ENCODE data around the gene CLMP.
A peak's percentile ranks its signal among the peaks of the same experiment; 100 is the strongest.

The CLMP gene

GRCh38 chr11:123051146-123051545 lies 143.9 kb downstream of the CLMP start:
- H3K9me3 ChIP-seq (ENCODE audit: control insufficient read depth, low read length) = no peaks in the 10 kb centered on the region
- no peak overlapping the region for H3K4me3 ChIP-seq (ENCODE audit: low read length)
- H3K4me1 ChIP-seq (ENCODE audit: control insufficient read depth, insufficient read depth, low read length) = peaks cover 7% of the 10 kb centered on the region
- peaks cover 19% of the 10 kb centered on the region for H3K36me3 ChIP-seq (ENCODE audit: control insufficient read depth, insufficient read depth, low read length, severe bottlenecking)
- DNase-seq (ENCODE audit: low read depth) = no peak
- no peak overlapping the region for H3K9ac ChIP-seq (ENCODE audit: low read length)
- H3K27me3 ChIP-seq (replicated peaks; ENCODE audit: control insufficient read depth, insufficient read depth, low read length) = no peaks in the 10 kb centered on the region

DNA sequence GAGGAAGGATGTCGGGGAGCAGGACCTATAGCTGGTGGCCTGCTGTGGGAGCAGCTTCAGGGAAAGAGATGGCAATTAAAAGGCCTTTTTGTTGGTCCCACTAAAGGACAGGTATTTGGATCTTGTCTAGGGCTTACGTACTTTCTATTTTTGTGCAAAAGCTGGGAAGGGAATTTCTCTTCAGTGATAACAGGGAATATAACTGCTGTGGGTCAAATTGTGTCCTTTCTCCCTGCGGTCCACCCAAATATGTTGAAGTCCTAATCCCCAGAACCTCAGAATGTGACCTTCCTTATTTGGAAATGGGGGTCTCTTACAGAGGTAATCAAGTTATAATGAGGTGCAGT lies 147.1 kb downstream of the CLMP start:
- Histone ChIP-seq H3K27me3 (replicated peaks; ENCODE audit: control insufficient read depth, insufficient read depth, low read length) (no peaks in the 10 kb centered on the region), H3K4me3 (ENCODE audit: low read length) (no peak overlapping the region), H3K36me3 (ENCODE audit: control insufficient read depth, insufficient read depth, low read length, severe bottlenecking) (no peaks in the 10 kb centered on the region), H3K9me3 (ENCODE audit: control insufficient read depth, low read length) (no peaks in the 10 kb centered on the region), H3K9ac (ENCODE audit: low read length) (no peak overlapping the region), H3K4me1 (ENCODE audit: control insufficient read depth, insufficient read depth, low read length) (peaks cover 7% of the 10 kb centered on the region)
- DNase-seq (ENCODE audit: low read depth) = no peak

DNA sequence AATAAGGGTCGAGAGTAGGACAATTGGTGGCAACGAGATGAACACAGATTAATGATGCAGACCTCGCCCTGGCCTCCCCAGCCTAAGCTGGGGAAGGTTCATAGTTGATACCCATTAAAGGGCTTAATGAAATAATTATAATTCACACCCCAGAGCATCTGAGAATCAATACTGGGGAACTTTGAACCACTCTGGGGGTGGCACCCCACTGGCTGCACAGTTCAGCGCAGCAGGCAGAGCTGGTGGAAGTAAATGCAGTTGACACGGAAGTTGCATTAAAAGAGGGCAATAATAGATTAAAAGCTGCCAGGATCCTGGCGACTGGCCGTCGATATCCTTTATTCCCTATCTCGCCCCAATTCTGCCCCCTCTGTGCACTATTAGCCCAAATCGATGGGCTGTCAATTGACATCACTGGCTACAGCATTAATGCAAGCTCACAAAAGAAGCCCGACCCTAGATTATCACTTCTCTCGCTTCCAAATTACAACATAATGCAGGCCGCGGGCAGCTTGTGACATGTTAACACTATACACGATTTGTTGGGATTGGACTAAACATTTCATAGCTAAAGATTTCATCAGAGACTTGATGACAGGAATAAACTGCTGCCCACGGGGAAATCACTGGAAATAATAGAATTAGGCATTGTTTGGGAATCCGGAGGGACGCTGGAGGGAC lies 147.6 kb downstream of the CLMP start:
- DNase-seq (ENCODE audit: low read depth) = no peak

DNA sequence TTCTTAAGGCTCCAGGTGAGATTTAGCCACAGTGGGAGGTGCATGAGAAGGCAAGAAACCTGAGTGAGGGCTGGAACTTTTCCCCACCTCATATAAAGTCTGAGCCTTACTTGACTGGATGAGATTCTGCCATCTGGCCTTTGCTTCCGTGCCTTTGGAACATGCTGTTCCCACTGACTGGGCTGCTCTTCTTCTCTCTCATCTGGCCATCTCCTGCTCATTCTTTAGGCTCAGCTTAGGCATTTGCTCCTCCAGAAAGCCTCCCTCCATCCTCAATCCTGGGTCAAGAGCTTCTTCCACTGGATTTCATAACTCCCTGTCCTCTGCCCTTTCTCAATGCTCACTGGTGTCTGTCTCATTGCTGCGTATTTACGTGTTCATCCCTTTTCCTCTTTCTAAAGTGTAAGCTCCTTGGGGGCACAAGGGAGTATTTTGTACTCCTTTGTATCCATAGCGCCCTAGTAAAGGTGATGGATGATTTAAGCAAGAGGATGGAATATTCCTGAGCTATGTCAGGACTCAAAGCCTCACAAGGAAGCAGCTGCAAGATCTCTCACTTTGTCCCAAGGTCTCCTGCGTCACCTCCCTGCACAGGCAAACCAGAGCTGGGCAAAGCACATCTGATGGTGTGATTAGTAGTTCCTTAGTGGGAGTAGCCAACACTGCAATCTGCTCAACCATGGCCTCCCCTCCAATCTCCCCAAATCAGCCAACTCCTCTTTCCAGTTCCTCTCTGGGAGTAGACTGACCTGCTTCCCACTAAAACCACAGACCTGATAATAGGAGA lies 148.4 kb downstream of the CLMP start:
- Histone ChIP-seq H3K27me3 (replicated peaks; ENCODE audit: control insufficient read depth, insufficient read depth, low read length) (no peaks in the 10 kb centered on the region), H3K4me1 (ENCODE audit: control insufficient read depth, insufficient read depth, low read length) (peaks cover 7% of the 10 kb centered on the region), H3K9me3 (ENCODE audit: control insufficient read depth, low read length) (no peaks in the 10 kb centered on the region), H3K4me3 (ENCODE audit: low read length) (no peak overlapping the region), H3K9ac (ENCODE audit: low read length) (no peak overlapping the region), H3K36me3 (ENCODE audit: control insufficient read depth, insufficient read depth, low read length, severe bottlenecking) (no peaks in the 10 kb centered on the region)
- DNase-seq (ENCODE audit: low read depth) = no peak

More for the DNA sequence above, 147.6 kb downstream of the CLMP start:
- Histone ChIP-seq H3K9me3 (ENCODE audit: control insufficient read depth, low read length) (no peaks in the 10 kb centered on the region), H3K9ac (ENCODE audit: low read length) (no peak overlapping the region), H3K27me3 (replicated peaks; ENCODE audit: control insufficient read depth, insufficient read depth, low read length) (no peaks in the 10 kb centered on the region), H3K4me1 (ENCODE audit: control insufficient read depth, insufficient read depth, low read length) (peaks cover 7% of the 10 kb centered on the region), H3K4me3 (ENCODE audit: low read length) (no peak overlapping the region), H3K36me3 (ENCODE audit: control insufficient read depth, insufficient read depth, low read length, severe bottlenecking) (no peaks in the 10 kb centered on the region)

GRCh38 chr11:123045101-123045500 lies 149.9 kb downstream of the CLMP start:
- Histone ChIP-seq H3K9ac (ENCODE audit: low read length) (no peak overlapping the region), H3K9me3 (ENCODE audit: control insufficient read depth, low read length) (no peaks in the 10 kb centered on the region), H3K4me1 (ENCODE audit: control insufficient read depth, insufficient read depth, low read length) (peaks cover 7% of the 10 kb centered on the region), H3K36me3 (ENCODE audit: control insufficient read depth, insufficient read depth, low read length, severe bottlenecking) (no peaks in the 10 kb centered on the region), H3K4me3 (ENCODE audit: low read length) (no peak overlapping the region), H3K27me3 (replicated peaks; ENCODE audit: control insufficient read depth, insufficient read depth, low read length) (no peaks in the 10 kb centered on the region)
- no peak for DNase-seq (ENCODE audit: low read depth)

GRCh38 chr11:123041185-123041584 lies 153.9 kb downstream of the CLMP start:
- Histone ChIP-seq H3K27me3 (replicated peaks; ENCODE audit: control insufficient read depth, insufficient read depth, low read length) (no peaks in the 10 kb centered on the region), H3K4me3 (ENCODE audit: low read length) (no peak overlapping the region), H3K36me3 (ENCODE audit: control insufficient read depth, insufficient read depth, low read length, severe bottlenecking) (no peaks in the 10 kb centered on the region), H3K4me1 (ENCODE audit: control insufficient read depth, insufficient read depth, low read length) (no peaks in the 10 kb centered on the region), H3K9me3 (ENCODE audit: control insufficient read depth, low read length) (no peaks in the 10 kb centered on the region), H3K9ac (ENCODE audit: low read length) (no peak overlapping the region)
- DNase-seq (ENCODE audit: low read depth) = no peak

- H3K4me1 ChIP-seq (ENCODE audit: control insufficient read depth, insufficient read depth, low read length) = no peaks in the 10 kb centered on the region
- no peaks in the 10 kb centered on the region for H3K9me3 ChIP-seq (ENCODE audit: control insufficient read depth, low read length)
- DNase-seq (ENCODE audit: low read depth) = no peak
- H3K27me3 ChIP-seq (replicated peaks; ENCODE audit: control insufficient read depth, insufficient read depth, low read length) = no peaks in the 10 kb centered on the region
- H3K36me3 ChIP-seq (ENCODE audit: control insufficient read depth, insufficient read depth, low read length, severe bottlenecking) = no peaks in the 10 kb centered on the region
- H3K4me3 ChIP-seq (ENCODE audit: low read length) = no peak overlapping the region
- no peak overlapping the region for H3K9ac ChIP-seq (ENCODE audit: low read length)
These were observed 155.0 kb downstream of the CLMP start for GRCh38 chr11:123040111-123040432.

DNA sequence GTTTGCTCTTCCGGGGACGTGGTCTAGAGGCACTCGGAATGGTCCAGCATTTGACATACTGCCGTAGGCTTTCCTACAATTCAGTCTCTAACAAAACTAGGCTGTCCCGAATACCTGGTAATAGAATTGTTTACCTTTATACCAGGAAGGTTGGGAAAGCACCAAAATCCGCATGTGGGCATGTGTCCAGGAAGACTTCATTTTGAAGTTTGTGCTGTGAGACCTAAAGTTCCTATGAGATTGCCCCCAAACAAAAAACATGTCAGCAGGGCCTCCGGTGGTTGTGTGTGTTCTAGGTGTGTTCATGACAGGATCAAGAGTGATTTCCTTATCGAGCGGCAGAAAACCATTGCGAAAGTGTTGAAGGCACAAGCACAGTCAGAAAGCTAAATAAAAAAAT lies 159.2 kb downstream of the CLMP start:
- no peaks in the 10 kb centered on the region for H3K4me1 ChIP-seq (ENCODE audit: control insufficient read depth, insufficient read depth, low read length)
- H3K4me3 ChIP-seq (ENCODE audit: low read length) = no peak overlapping the region
- no peak for DNase-seq (ENCODE audit: low read depth)
- no peak overlapping the region for H3K9ac ChIP-seq (ENCODE audit: low read length)
- no peaks in the 10 kb centered on the region for H3K27me3 ChIP-seq (replicated peaks; ENCODE audit: control insufficient read depth, insufficient read depth, low read length)
- no peaks in the 10 kb centered on the region for H3K36me3 ChIP-seq (ENCODE audit: control insufficient read depth, insufficient read depth, low read length, severe bottlenecking)
- no peaks in the 10 kb centered on the region for H3K9me3 ChIP-seq (ENCODE audit: control insufficient read depth, low read length)

GRCh38 chr11:123034597-123034996 lies 160.5 kb downstream of the CLMP start:
- no peak for DNase-seq (ENCODE audit: low read depth)
- Histone ChIP-seq H3K4me3 (ENCODE audit: low read length) (no peak overlapping the region), H3K27me3 (replicated peaks; ENCODE audit: control insufficient read depth, insufficient read depth, low read length) (no peaks in the 10 kb centered on the region), H3K9ac (ENCODE audit: low read length) (no peak overlapping the region), H3K9me3 (ENCODE audit: control insufficient read depth, low read length) (no peaks in the 10 kb centered on the region), H3K36me3 (ENCODE audit: control insufficient read depth, insufficient read depth, low read length, severe bottlenecking) (no peaks in the 10 kb centered on the region), H3K4me1 (ENCODE audit: control insufficient read depth, insufficient read depth, low read length) (no peaks in the 10 kb centered on the region)

DNA sequence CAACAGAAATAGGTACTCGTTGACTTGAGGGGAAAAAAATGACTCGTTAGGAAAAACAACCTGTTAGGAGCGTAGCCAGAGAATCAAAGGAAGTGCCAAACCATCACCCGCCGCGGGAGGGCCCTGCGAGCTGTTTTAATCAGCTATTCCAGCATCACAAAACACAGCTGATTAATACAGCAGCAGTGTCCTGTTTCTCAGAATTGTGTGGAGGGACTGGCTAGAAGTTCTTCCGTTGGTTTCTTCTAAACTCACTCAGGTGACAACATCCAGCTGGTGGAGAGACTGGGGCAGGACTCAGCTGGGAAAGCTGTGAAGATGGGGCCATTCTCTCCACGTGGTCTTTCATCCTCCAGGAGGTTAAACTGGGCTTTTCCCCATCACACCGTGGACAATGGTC lies 161.2 kb downstream of the CLMP start:
- no peak for DNase-seq (ENCODE audit: low read depth)
- H3K9ac ChIP-seq (ENCODE audit: low read length) = no peak overlapping the region
- H3K4me3 ChIP-seq (ENCODE audit: low read length) = no peak overlapping the region
- no peaks in the 10 kb centered on the region for H3K36me3 ChIP-seq (ENCODE audit: control insufficient read depth, insufficient read depth, low read length, severe bottlenecking)
- H3K4me1 ChIP-seq (ENCODE audit: control insufficient read depth, insufficient read depth, low read length) = no peaks in the 10 kb centered on the region
- H3K9me3 ChIP-seq (ENCODE audit: control insufficient read depth, low read length) = no peaks in the 10 kb centered on the region
- no peaks in the 10 kb centered on the region for H3K27me3 ChIP-seq (replicated peaks; ENCODE audit: control insufficient read depth, insufficient read depth, low read length)

GRCh38 chr11:123030517-123030916 lies 164.5 kb downstream of the CLMP start:
- H3K27me3 ChIP-seq (replicated peaks; ENCODE audit: control insufficient read depth, insufficient read depth, low read length) = no peaks in the 10 kb centered on the region
- no peaks in the 10 kb centered on the region for H3K9me3 ChIP-seq (ENCODE audit: control insufficient read depth, low read length)
- no peak for DNase-seq (ENCODE audit: low read depth)
- H3K36me3 ChIP-seq (ENCODE audit: control insufficient read depth, insufficient read depth, low read length, severe bottlenecking) = no peaks in the 10 kb centered on the region
- no peak overlapping the region for H3K9ac ChIP-seq (ENCODE audit: low read length)
- no peaks in the 10 kb centered on the region for H3K4me1 ChIP-seq (ENCODE audit: control insufficient read depth, insufficient read depth, low read length)
- H3K4me3 ChIP-seq (ENCODE audit: low read length) = no peak overlapping the region

DNA sequence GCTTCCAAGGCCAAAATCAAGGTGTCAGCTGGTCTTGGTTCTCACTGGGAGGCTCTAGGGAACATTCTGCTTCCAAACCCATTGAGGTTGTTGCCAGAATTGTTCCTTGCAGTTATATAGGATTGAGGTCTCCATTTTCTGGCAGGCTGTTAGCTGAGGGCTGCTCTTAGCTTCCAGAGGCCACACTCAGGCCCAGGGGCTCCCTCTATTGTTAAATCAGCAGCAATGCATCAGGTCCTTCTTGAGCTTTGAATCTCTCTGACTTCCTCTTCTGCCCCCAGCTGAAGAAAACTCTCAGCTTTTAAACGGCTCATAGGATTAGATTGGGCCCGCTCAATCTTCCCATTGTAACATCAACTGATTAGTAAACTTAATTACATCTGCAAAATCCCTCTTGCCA lies 174.1 kb downstream of the CLMP start:
- Histone ChIP-seq H3K9ac (ENCODE audit: low read length) (no peak overlapping the region), H3K9me3 (ENCODE audit: control insufficient read depth, low read length) (no peaks in the 10 kb centered on the region), H3K4me3 (ENCODE audit: low read length) (no peak overlapping the region), H3K27me3 (replicated peaks; ENCODE audit: control insufficient read depth, insufficient read depth, low read length) (peaks cover 9% of the 10 kb centered on the region), H3K36me3 (ENCODE audit: control insufficient read depth, insufficient read depth, low read length, severe bottlenecking) (no peaks in the 10 kb centered on the region), H3K4me1 (ENCODE audit: control insufficient read depth, insufficient read depth, low read length) (no peaks in the 10 kb centered on the region)
- DNase-seq (ENCODE audit: low read depth) = peak; percentile 78
